CD4-positive, alpha-beta T cell treated with Interleukin-2 at 100 ng/mL for 4 hours (primary cell): ENCODE results near the gene TNFSF9.
A peak's percentile ranks its signal among the peaks of the same experiment; 100 is the strongest.
"Not testable (repeated sequence)": the region's sequence is repeated elsewhere in the genome, so short reads cannot be mapped to it uniquely, and the experiment has no call there.

Experiments
- DNase-seq: peaks from one replicate; pipeline ENCODE4 v3.0.0-alpha.2; 2020; ENCODE audit warnings: low spot score

TNFSF9 gene

DNA sequence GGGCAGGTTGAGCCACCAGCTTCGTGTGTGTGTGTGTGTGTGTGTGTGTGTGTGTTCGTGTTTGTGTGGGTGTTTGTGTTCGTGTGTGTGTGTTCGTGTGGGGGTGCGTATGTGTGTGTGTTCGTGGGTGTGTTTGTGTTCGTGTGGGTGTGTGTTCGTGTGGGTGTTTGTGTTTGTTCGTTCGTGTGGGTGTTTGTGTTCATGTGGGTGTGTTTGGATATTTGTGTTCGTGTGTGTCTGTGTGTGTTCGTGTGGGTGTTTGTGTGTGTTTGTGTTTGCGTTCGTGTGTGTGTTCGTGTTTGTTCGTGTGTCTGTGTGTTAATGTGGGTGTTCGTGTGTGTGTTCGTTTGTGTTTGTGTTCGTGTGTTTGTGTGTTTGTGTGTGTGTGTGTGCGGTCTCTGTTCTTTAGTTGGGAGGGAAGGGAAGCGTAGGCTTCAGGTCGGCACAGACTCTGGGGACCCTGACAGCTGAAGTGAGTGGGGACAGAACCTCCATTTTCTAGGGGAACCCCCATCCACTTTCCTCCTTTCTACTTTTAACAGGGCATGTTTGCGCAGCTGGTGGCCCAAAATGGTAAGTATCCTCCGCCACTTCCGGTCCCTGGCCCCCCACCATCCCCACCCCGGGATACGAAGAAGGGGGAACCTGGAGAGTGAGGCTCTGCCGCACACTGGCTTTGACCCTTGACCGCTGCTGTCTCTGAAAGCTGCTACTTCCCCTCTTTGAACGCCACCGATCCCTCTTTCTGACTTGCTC, 1.6 kb downstream of the TNFSF9 start:
- no peak for DNase-seq

DNA sequence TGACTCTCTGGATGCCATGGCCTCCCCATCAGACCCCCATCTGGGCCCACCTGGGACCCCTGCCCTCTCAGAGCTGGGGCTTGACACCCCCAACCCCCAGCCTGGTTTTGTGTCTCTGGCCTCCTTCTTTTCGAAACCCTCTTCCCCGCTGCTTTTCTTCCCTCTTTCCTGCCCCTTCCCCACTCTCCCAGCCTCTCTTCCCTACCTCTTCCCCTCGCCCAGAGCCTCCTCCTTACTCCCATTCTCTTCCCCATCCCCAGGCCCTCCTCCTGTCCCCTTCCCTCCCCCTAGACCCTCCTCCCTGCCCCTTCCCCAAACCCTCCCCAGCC, 2.1 kb downstream of the TNFSF9 start:
- DNase-seq, result no peak

DNA sequence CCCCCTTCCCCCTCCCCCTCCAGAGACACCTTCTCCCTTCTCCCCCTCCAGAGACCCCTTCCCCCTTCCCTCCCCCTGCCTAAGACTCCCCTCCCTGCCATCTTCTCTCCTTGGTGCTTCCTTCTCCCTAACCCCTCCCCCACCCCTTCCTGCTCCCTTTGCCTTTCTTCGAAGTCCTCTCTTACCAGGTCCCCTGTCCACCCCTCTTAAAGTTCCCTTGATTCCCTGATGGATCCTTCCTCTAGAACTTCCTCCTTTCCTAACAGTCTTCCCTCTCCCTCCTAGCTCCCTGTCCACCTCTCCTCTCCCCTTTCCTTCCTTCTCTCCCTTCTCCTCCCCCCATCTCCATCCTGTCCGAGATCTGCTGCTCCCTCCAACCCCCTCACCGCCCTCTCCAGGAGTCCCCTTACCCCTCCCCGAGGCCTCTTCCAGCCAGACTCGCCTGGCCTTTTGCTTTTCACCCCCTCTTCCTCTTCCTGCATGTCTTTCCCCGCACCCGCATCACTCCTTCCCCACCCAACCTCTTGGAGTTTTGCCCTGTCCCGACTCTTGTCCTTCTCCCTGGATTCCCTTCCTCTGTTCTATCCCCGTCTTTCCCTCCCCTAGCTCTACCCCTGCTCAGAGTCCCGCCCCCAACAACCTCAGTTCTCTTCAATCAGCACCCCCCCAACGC, 3.1 kb downstream of the TNFSF9 start:
- no peak for DNase-seq

DNA sequence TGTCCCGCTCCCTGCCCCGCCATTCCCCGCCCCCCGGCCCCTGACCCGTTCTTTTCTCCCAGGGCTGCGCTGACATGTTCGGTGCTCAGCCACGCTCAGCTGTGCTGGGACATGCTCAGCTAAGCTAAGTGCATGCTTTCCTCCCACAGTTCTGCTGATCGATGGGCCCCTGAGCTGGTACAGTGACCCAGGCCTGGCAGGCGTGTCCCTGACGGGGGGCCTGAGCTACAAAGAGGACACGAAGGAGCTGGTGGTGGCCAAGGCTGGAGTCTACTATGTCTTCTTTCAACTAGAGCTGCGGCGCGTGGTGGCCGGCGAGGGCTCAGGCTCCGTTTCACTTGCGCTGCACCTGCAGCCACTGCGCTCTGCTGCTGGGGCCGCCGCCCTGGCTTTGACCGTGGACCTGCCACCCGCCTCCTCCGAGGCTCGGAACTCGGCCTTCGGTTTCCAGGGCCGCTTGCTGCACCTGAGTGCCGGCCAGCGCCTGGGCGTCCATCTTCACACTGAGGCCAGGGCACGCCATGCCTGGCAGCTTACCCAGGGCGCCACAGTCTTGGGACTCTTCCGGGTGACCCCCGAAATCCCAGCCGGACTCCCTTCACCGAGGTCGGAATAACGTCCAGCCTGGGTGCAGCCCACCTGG, 3.7 kb downstream of the TNFSF9 start:
- DNase-seq, result no peak

DNA sequence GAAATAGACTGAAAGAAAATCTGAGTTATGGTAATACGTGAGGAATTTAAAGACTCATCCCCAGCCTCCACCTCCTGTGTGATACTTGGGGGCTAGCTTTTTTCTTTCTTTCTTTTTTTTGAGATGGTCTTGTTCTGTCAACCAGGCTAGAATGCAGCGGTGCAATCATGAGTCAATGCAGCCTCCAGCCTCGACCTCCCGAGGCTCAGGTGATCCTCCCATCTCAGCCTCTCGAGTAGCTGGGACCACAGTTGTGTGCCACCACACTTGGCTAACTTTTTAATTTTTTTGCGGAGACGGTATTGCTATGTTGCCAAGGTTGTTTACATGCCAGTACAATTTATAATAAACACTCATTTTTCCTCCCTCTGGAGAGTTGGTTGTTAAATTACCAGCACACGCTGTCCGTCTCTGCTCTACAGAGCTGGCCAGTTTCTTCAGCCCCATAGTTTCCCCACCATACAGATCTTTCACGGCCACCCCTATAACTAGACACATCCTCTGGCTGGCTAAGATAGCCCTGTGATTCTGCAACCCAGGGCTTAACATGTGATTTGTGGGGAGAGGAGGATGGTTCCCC, 4.8 kb downstream of the TNFSF9 start:
- DNase-seq, result no peak

DNA sequence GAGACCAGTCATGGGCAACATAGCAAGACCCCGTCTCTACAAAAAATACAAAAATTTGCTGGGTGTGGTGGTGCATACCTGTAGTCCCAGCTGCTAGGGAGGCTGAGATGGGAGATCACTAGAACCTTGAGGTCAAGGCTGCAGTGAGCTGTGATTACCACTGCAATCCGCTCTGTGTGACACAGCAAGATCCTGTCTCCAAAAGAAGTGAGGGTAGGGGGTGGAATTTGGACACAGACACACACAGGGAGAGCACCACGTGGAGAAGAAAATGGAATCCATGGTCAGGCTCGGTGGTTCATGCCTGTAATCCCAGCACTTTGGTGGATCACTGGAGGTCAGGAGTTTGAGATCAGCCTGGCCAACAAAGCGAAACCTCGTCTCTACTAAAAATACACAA, 8.7 kb downstream of the TNFSF9 start:
- DNase-seq, result no peak

DNA sequence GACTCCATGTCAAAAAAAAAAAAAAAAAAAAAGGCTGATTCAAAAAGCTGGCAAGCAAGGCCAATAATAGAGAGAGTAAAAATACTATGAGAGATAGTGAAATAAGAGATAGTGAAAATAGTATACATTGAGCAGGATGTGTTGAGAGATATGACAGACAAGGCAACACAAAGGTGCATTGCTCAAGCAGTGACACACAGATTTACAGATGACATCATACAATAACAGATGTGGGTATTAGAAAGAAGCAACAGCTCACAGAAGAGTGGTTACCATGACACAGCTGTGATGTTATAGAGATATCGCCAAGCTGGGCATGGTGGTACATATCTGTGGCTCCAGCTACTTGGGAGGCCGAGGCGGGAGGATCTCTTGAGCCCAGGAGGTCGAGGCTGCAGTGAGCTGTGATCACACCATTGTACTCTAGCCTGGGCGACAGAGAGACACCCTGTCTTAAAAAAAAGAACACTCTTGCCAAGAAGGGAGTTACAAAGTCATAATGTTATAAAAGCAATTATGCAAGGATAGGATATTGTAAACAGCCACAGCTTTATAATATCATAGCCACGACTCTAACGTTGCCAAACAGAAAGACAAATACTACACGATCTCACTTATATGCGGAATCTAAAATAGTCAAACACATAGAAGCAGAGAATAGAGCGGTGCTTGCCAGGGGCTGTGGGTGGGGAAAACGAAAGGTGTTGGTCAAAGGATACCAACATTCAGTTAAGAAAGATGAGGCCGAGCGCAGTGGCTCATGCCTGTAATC, 10.3 kb downstream of the TNFSF9 start:
- DNase-seq, result no peak

DNA sequence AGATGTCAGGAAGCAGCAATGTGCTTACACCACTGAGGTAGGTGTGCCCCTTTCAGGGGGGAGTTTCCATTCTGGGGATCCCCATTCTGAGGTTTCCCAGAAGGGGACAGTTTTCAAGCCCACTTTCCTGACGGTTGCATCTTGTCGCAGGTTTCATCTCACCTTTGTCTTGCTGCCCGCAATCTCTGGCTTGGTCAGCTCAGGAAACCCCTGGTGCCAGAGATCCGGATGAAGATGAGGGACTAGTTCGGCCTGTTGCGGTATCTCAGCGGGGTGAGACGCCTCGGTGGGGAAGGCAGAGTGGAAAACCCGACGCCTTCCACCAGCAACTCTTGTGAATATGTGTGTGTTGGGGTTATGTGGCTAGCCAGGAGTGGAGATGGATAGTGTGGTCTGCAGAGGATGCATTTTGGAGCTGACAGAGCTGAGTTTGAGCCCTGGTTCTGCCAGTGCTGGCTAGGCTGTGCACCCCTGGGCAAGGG, 13.1 kb downstream of the TNFSF9 start:
- no peak for DNase-seq

DNA sequence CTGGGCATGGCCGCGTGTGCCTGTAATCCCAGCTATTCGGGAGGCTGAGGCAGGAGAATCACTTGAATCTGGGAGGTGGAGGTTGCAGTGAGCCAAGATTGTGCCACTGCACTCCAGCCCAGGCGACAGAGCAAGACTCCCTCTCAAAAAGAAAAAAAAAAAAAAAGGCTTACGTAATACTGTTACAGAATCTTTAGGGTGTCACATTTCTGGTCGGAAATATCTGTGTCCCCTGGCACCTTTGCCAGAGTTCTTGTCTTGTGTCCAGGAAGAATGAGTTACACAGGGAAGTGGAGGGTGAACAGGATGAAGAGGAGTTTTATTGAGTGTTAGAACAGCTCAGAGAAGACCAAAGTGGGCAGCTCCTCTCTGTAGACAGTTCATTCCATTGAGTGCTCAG, 19.9 kb downstream of the TNFSF9 start:
- not testable (repeated sequence) for DNase-seq

DNA sequence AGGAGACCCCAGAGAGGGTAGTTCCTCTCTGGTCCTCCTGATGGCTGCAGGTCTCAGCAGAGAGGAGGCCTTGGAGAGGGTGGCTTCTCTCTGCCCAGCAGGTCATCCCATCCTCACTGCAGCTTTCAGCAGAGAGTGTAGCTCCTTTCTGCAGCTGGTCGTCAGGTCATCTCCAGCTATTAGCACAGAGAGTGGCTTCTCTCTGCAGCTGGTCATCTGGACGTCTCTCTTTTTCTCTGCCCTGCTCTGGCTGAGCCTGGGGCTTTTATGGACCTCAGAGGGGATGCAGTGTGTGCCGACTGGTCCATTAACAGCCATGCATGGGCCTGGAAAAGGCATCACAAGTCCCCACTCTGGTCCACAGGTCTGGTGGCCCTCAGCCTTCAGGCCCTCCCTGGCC, 20.3 kb downstream of the TNFSF9 start:
- DNase-seq, result no peak

DNA sequence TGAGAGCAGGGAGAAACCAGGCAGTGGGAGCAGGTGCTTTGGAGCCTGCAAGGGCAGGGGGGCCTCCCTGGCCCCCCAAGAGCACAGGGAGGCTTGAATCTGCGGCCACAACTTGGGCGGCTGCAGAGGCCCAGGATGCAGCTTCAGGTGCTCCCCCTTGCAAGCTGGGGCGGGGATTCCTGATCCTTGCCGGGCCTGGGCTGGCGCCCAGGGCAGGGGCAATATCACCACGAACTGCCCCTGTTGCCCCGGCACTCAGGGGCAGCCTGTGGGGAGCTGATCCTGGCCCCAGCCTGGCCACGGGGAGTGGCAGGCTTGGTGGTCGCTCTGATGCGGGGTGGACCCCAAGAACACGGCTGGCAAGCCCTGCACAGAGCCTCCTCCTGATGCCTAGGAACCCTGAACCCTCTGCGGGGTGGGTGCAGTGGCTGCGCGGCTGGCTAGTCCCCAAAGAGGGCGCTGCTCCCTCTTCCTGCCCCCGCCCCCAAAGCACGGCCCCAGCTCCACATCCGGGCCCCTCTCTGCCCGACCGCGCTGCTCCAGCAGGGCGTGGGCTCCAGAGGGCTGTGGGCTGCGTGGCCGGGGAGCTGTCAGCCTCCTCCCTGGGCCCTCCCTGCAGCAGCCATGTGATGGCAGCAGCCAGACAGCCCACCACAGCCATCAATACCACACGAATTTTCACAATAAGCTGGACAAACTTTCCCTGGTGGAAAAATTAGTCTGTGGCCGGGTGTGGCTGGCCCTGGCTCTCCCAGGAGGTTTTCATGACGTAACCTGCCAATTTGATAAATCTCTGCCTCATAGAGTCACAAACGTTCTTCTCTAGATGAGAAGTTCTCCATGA, 21.0 kb downstream of the TNFSF9 start:
- peak; percentile 64 for DNase-seq

DNA sequence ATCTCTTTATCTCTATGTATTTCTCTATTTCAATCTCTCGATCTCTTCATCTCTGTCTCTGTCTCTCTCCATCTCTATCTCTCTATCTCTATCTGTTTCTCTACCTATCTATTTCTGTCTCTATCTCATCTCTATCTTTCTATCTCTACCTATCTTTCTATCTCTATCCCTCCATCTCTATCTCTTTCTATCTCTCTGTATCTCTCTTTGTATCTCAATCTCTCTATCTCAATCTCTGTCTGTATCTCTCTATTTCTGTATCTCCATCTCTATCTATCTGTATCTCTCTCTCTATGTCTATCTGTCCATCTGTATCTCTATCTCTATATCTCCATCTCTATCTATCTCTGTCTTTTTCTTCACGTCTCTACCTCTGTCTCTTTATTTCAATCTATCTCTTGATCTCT, 25.2 kb downstream of the TNFSF9 start:
- DNase-seq, result no peak

DNA sequence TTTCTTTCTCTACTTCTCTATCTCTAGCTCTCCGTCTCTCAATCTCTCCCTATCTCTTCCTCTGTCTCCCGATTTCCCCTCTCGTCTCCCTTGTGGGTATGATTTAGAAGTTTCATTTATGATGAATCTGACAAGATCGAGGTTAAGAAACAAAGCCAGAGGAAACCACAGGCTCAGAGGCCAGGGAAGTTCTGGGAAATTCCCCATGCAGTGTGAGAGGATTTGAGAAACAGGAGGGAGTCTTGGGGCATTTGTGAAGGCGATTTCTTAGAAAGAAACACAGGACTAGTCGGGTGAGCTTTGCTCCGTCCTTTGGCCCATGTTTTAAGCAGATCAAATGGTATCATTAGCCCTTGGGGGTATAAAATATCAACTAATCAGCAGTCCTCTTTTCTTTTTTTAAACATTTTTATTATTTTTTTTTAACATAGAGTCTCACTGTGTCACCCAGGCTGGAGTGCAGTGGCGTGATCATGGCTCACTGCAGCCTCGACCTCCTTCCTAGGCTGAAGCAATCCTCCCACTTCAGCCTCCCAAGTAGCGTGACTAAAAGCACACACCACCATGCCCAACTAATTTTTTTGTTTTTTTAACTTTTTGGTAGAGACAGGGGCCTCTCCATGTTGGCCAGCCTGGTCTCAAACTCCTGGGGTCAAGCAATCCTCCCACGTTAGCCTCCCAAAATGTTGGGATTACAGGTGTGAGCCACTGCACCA, 25.8 kb downstream of the TNFSF9 start:
- no peak for DNase-seq

DNA sequence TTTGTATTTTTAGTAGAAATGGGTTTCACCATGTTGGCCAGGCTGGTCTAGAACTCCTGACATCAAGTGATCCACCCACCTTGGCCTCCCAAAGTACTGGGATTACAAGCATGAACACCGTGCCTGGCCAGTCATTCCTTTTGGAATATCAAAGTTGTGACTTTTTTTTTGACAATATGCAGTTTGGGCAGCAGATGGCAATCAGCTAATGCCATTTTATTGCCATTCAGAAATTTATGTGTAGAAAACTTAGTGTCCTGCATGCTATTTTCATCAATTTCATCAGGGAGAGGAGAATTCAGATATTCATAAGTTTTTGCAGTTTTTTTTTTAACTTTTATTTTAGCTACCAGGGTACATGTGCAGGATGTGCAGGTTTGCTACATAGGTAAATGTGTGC, 31.6 kb downstream of the TNFSF9 start:
- DNase-seq, result not testable (repeated sequence)

DNA sequence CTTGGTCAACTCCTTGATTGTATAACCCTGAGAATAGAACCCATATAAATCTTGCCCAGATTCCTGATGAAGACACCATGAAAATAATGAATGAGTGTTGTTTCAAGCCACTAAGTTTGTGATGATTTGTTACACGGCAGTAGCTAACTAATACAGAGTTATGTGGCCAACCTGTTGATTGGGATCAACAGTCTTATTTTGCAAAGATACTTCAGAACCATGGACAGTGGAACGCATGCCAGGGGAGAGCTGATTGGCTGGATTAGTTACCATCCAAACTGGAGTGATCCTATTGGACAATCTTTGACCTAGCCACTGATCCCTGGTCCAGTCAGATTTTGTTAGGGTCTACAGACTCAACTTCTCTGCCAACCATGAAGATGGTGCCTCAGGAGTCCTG, 33.6 kb downstream of the TNFSF9 start:
- DNase-seq, result no peak

DNA sequence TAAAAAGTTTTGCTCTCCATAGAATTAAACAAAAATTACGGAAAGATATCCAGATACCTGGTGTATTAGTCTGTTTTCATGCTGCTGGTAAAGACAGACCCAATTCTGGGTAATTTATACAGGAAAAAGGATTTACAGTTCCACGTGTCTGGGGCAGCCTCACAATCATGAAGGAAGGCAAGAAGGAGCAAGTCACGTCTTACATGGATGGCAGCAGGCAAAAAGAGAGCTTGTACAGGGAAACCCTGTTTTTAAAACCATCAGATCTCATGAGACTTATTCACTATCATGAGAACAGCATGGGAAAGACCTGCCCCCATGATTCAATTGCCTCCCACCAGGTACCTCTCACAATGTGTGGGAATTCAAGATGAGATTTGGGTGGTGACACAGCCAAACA, 35.9 kb downstream of the TNFSF9 start:
- DNase-seq, result not testable (repeated sequence)

DNA sequence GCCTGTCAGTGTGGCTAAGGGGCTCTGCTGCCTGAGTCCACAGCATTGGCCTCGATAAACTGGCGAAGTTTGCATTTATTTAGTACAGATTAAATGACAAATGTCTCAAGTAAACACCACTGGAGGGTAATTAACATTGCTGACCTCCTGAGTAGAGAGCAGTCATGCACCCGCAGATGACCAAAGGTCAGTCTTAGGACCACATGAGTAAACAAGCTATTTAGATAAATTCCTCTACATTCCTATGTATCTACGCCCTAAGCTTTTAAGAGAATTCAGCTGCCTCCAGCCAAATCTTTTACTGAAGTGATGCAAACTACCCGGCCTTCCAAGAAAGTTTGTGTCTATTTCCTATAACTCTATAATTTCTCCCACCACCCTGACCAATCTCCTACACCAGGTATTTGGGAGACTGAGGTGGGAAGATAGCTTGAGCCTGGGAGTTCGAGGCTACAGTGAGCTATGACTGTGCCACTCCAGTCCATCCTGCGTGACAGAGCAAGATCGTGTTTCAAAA, 37.2 kb downstream of the TNFSF9 start:
- DNase-seq, result no peak

DNA sequence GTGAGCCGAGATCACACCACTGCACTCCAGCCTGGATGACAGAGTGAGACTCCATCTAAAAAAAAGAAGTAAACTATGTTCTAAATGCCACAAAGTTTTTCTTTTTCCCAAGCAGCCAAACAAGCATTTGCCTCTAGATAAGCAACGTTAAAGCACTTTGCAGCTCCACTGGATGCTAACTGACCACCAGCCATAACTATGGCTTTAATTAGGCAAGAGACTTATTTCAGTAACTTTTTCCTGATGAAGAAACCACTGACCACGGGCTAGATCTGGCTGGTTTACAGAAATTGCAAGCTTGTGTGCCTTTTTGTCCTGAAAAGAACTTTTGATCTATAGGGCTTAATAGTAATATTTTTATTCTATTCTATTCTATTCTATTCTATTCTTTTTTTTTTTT, 38.0 kb downstream of the TNFSF9 start:
- no peak for DNase-seq

DNA sequence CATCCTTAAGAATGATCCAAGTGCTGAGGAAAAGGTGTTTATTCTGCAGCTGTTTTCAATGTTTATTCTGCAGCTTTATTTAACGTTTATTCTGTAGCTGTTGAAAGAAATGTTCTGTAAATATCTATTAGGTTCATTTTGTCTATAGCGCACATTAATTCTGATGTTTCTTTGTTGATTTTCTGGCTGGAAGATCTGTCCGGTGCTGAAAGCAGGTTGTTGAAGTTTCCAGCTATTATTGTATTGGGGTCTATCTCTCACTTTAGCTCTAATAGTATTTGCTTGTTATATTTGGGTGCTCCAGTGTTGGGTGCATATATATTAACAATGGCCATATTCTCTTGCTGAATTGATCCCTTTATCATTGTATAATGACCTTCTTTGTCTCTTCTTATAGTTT, 39.9 kb downstream of the TNFSF9 start:
- DNase-seq, result no peak

DNA sequence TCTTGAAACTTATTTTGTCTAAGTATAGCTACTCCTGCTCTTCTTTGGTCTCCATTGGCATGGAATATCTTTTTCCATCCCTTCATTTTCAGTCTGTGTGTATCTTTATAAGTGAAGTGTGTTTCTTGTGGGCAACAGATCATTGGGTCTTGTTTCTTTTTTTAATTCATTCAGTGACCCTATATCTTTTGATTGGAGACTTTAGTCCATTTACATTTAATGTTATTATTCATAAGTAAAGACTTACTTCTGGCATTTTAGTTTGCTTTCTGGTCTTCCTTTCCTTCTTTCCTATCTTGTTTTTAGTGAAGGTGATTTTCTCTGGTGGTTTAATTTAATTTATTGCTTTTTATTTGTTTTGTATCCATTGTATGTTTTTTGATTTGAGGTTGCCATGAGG, 40.3 kb downstream of the TNFSF9 start:
- DNase-seq, result no peak
